Chondrocyte (in vitro differentiated cells): ENCODE measurements around the gene SEMA4G. TPM values are rescaled to one million over a fixed set of nuclear protein-coding genes. Genes with fewer than 3 reads are reported as not detected.
A peak's percentile ranks its signal among the peaks of the same experiment; 100 is the strongest.

Source experiments
- DNase-seq: peaks from one replicate; pipeline ENCODE4 v3.0.0; 2021; ENCODE audit warnings: mixed read lengths, low spot score
- H3K27ac Mint-ChIP-seq: one replicate; pipeline ENCODE4 v1.8.0; 2021; ENCODE audit warnings: mild to moderate bottlenecking, moderate library complexity, mixed read lengths; ENCODE audit not compliant: unreplicated experiment
- H3K27me3 Mint-ChIP-seq: 2 replicates; pipeline ENCODE4 v1.8.0; 2021; ENCODE audit warnings: low read depth, mixed read lengths
- H3K36me3 Mint-ChIP-seq: 2 replicates; pipeline ENCODE4 v1.8.0; 2021; ENCODE audit warnings: low read depth, mixed read lengths
- H3K4me1 Mint-ChIP-seq: 2 replicates; pipeline ENCODE4 v1.8.0; 2021; ENCODE audit warnings: low read depth, mild to moderate bottlenecking, mixed read lengths
- H3K4me3 Mint-ChIP-seq: one replicate; pipeline ENCODE4 v1.8.0; 2021; ENCODE audit warnings: mild to moderate bottlenecking, moderate library complexity, mixed read lengths; ENCODE audit not compliant: unreplicated experiment
- H3K9me3 Mint-ChIP-seq: 2 replicates; pipeline ENCODE4 v1.8.0; 2021; ENCODE audit warnings: low read depth, mixed read lengths
- total RNA-seq: library from RNA; stranded (reverse); gene quantifications from 3 replicates; pipeline ENCODE4 v1.2.1, GENCODE V29; 2021
- TF ChIP-seq, protein P1 (sequence below): fragments of 200-600 bp; sonication (generic); IDR thresholded peaks from 2 replicates; pipeline ENCODE4 v1.5.0; 2021; ENCODE audit warnings: antibody characterized with exemption, mild to moderate bottlenecking, moderate library complexity

SEMA4G gene
- total RNA-seq, 1 donor from 2014 or later, result 8.0 TPM

DNA sequence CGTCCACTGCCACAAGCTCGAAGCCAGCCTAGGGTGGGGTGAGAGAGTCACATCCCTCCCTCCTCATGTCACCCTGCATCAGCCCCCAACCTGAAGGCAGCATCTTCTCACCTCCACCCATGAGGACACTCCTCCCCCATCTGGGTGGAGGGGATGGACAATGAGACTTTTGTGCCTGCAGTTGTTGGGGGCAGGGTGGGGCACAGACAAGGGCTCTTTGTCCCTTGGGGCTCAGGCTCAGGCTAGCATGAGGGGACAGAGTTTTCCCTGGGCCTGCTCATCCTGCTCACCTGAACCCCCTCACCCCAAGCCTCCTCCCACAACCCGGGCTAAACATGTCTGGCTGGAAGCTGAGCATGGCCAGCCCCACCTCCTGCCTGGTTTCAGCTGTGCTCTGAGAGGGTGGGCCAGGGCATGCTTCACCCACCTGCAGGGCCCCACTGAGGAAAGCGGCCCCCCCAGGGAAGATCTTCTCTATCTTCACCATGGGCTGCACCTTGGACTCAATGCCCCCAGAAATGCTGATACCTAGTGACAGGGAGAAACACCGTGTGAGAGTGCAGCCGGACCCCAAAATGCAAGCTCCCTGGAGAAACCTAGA is 39.6 kb downstream of the SEMA4G start:
- Mint-ChIP-seq H3K36me3 (peaks cover 6% of the 10 kb centered on the region), H3K4me3 (no peak overlapping the region), H3K27ac (no peak overlapping the region), H3K27me3 (no peaks in the 10 kb centered on the region), H3K4me1 (peaks cover 20% of the 10 kb centered on the region), H3K9me3 (no peaks in the 10 kb centered on the region)
- DNase-seq, result no peak
- TF ChIP-seq, protein P1, sequence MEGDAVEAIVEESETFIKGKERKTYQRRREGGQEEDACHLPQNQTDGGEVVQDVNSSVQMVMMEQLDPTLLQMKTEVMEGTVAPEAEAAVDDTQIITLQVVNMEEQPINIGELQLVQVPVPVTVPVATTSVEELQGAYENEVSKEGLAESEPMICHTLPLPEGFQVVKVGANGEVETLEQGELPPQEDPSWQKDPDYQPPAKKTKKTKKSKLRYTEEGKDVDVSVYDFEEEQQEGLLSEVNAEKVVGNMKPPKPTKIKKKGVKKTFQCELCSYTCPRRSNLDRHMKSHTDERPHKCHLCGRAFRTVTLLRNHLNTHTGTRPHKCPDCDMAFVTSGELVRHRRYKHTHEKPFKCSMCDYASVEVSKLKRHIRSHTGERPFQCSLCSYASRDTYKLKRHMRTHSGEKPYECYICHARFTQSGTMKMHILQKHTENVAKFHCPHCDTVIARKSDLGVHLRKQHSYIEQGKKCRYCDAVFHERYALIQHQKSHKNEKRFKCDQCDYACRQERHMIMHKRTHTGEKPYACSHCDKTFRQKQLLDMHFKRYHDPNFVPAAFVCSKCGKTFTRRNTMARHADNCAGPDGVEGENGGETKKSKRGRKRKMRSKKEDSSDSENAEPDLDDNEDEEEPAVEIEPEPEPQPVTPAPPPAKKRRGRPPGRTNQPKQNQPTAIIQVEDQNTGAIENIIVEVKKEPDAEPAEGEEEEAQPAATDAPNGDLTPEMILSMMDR, result no peak

DNA sequence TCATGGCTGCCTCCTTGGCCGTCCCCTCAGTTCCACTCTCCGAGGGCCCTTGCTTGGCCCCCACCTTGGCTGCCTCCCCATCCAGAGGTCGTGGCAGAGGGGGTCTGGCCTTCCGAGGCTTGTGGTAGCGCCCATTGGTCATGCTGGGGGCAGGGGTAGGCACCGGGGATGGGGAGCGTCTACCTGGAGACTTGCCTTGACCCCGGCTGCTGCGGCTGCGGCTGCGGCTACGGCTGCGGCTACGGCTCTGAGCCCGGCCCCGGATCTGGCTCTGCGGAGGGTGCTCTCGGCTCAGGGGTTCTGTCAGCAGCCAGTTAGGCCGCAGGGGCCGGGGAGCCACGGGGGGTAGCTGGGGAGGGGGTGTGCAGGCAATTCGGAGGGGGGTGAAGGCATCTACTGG is 41.0 kb downstream of the SEMA4G start:
- Mint-ChIP-seq H3K4me1 (peaks cover 35% of the 10 kb centered on the region), H3K27me3 (no peaks in the 10 kb centered on the region), H3K9me3 (no peaks in the 10 kb centered on the region), H3K4me3 (no peak overlapping the region), H3K27ac (no peak overlapping the region), H3K36me3 (peaks cover 4% of the 10 kb centered on the region)
- TF ChIP-seq, protein P1, result no peak
- DNase-seq, result peak; percentile 84

DNA sequence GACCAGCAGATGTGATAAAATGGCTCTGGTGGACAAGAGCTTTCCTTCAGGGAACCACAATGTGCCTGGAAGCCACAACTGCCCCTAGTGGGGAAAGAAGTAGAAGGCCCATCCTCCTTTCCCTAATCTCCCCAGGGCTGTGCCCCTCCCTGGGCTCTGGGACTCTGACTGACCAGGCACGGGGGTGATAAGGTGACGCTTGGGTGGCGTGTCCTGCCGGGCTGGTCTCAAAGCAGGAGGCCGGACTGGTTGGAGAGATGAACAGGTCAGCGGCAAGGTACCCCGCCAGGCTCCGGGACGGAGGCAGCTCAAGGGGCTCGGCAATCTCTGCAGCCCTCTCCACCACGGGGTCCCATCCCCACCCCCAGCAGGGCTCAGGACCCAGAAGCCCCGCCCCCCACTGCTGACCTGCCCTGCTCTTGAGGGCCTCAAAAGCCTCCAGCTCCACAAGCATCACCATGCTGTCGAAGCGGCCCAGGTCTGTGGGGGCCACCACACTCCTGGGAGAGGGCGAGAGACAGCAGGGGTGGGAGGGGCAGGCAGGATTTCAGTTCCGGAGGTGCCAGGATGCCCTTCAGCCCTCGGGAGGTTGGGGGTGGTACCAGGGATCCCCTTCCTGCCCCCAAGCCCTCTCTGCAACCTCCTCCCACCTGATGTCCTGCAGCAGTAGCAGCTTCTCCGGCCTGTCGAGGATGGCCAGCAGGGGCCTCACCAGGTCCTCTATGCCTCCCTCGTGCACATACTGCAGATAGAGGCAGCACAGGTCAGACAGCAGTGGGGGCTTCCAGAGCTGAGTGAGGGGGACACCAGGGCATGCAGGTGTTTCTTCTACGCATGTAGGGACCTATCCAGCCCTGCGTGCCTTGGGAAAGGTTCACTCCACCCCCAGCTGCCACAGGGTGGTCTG is 42.5 kb downstream of the SEMA4G start:
- Mint-ChIP-seq H3K27me3 (peaks cover 4% of the 10 kb centered on the region), H3K4me3 (no peak overlapping the region), H3K27ac (peak overlapping the region; percentile 92), H3K4me1 (peaks cover 36% of the 10 kb centered on the region), H3K9me3 (no peaks in the 10 kb centered on the region), H3K36me3 (no peaks in the 10 kb centered on the region)
- peak; percentile 88 for DNase-seq
- TF ChIP-seq, protein P1, result peak; percentile 63

DNA sequence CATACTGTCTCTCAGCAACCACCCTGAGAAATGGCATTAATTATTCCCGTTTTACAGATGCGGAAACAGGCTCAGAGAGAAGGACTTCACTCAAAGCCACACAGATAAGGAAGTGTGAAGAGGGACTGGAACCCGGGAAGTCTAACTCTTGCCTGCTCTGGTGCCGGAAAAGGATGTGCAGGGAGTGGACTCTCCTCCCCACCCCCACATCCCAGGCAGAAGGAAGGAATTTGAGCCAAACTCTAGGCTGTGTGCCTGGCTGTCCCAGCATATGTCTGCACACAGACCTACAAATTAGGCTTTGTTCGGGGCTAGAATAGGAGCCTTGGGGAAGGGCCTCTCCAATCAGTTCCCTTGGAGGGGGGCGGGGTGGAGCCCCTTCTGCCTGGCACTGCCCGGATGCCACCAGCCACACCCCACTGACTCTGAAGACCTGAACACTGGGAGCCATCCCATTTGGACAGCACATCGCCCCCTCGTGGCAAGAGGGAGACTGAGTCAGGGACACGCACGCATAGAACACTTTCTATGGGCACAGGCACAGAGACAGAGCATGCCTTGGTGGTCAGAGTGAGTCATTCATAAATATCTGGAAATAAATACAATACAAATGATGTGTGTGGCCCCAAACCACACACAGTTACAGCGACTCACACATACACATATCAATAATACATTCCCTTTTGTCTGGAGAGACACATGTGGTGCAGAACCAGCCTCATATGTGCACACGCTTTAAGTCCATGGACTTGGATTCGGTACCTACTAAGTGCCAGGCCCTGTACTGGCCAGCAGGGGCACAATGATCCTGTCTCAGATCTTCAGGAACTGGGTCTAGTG is 43.4 kb downstream of the SEMA4G start:
- TF ChIP-seq, protein P1, result peak; percentile 99
- Mint-ChIP-seq H3K27me3 (peaks cover 5% of the 10 kb centered on the region), H3K4me3 (no peak overlapping the region), H3K9me3 (no peaks in the 10 kb centered on the region), H3K27ac (peak overlapping the region; percentile 92), H3K36me3 (no peaks in the 10 kb centered on the region), H3K4me1 (peaks cover 36% of the 10 kb centered on the region)
- DNase-seq, result peak; percentile 94

DNA sequence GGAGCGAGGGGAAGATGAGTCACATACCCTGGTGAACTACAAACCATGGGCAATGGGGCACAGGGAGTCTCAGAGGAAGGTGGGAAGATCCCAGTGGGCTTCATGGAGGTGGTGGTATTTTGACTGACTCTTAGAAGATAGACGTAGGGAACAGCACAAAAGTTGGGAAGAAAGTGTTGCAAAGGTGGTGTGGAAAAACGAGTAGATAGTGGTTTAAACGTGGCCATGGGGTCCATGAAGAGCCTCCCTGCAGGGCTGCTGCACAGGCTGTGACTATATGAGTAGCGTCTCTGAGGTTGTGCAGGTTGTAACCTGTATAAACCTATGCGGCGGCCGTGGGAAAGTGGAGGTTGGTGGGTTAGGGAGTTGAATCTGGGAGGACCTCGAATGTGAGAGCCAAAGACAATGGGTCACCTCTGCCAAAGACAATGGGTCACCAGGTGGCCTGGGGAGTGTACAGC is 44.1 kb downstream of the SEMA4G start:
- H3K27ac Mint-ChIP-seq, result peak overlapping the region; percentile 92
- no peak for DNase-seq
- TF ChIP-seq, protein P1, result no peak
- no peaks in the 10 kb centered on the region for H3K36me3 Mint-ChIP-seq
- peaks cover 32% of the 10 kb centered on the region for H3K4me1 Mint-ChIP-seq
- peaks cover 5% of the 10 kb centered on the region for H3K27me3 Mint-ChIP-seq
- no peaks in the 10 kb centered on the region for H3K9me3 Mint-ChIP-seq
- H3K4me3 Mint-ChIP-seq, result no peak overlapping the region
